ENCODE measurements around the gene CD38. TPM values are rescaled to one million over a fixed set of nuclear protein-coding genes. Genes with fewer than 3 reads are reported as not detected.

Gene CD38
- total RNA-seq, 1 donor from 2014 or later = 2.6 TPM

DNA sequence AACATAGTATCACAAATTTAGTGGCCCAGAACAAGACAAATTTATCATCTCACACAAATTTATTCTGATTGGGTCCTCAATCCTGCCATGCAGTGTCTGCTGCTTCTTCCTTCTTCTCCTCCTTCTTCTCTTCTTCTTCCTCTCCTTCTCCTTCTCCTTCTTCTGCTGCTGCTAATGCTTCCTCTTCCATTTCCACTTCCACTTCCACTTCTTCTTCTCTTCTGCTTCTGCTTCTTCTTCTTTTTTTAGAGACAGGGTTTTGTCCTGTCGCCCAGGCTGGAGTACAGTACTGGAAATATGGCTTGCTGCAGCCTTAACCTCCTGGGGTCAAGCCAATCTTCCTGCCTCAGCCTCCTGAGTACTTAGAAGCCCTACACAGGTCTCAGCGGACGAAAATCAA is 122.9 kb downstream of the CD38 start:
- ATAC-seq = no peak

GRCh38 chr4:15901998-15902397 is 123.9 kb downstream of the CD38 start:
- no peak for ATAC-seq

DNA sequence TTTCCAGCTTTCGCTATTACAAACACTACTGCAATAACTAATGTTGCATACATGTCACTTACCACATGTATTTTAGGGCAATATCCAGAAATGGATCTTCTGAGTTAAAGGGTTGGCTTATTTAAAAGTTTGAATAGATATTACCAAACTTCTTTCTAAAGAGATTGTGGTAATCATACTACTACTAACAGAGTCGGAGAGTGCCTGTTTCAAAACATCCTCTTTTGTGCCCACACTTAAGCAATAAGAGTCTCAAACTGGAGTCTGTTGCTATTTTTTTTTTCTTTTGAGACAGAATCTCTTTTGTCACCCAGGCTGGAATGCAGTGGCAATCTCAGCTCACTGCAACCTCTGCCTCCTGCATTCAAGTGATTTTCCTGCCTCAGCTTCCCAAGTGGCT is 124.6 kb downstream of the CD38 start:
- no peak for ATAC-seq

Other genes starting within 250 kb of the CD38 start
- 62.8 TPM for gene FBXL5, start 123.0 kb upstream of the CD38 start, total RNA-seq
- gene FAM200B, start 96.5 kb upstream of the CD38 start, total RNA-seq = 24.3 TPM
- gene BST1, start 75.3 kb upstream of the CD38 start, total RNA-seq = 0.80 TPM
- 402 TPM for gene FGFBP1, start 160.4 kb downstream of the CD38 start, total RNA-seq
- gene FGFBP2, start 184.8 kb downstream of the CD38 start, total RNA-seq = not detected

Measured in esophagus mucosa (tissue), 1 donor.